Ishikawa (cell line): Measurements from ENCODE around the gene DOK7.

Source experiments
- CEBPB ChIP-seq: IDR thresholded peaks from 2 replicates; pipeline ENCODE4 v1.6.1; 2012
- CREB1 ChIP-seq: IDR thresholded peaks from 2 replicates; pipeline ENCODE4 v1.6.1; 2012; ENCODE audit warnings: low read depth
- EGR1 ChIP-seq: IDR thresholded peaks from 2 replicates; pipeline ENCODE4 v1.6.1; 2012
- EP300 ChIP-seq: IDR thresholded peaks from 2 replicates; pipeline ENCODE4 v1.6.1; 2012; ENCODE audit warnings: borderline replicate concordance
- FOXM1 ChIP-seq: IDR thresholded peaks from 2 replicates; pipeline ENCODE4 v1.6.1; 2012; ENCODE audit warnings: low read depth, borderline replicate concordance
- NFIC ChIP-seq: IDR thresholded peaks from 2 replicates; pipeline ENCODE4 v1.6.1; 2012
- RAD21 ChIP-seq: IDR thresholded peaks from 2 replicates; pipeline ENCODE4 v1.6.1; 2012; ENCODE audit warnings: low read depth
- REST ChIP-seq: IDR thresholded peaks from 2 replicates; pipeline ENCODE4 v1.6.1; 2012; ENCODE audit warnings: low read depth, mild to moderate bottlenecking
- TAF1 ChIP-seq: IDR thresholded peaks from 2 replicates; pipeline ENCODE4 v1.6.1; 2012; ENCODE audit warnings: low read depth, mild to moderate bottlenecking
- TCF12 ChIP-seq: IDR thresholded peaks from 2 replicates; pipeline ENCODE4 v1.6.1; 2012; ENCODE audit warnings: low read depth
- TEAD4 ChIP-seq: IDR thresholded peaks from 2 replicates; pipeline ENCODE4 v1.6.1; 2012
- USF1 ChIP-seq: IDR thresholded peaks from 2 replicates; pipeline ENCODE4 v1.6.1; 2012
- YY1 ChIP-seq: IDR thresholded peaks from 2 replicates; pipeline ENCODE4 v1.6.1; 2012; ENCODE audit warnings: low read depth
- ZBTB7A ChIP-seq: IDR thresholded peaks from 2 replicates; pipeline ENCODE4 v1.6.1; 2012; ENCODE audit warnings: low read depth
- TF ChIP-seq, protein P1 (sequence below): IDR thresholded peaks from 2 replicates; pipeline ENCODE4 v1.6.1; 2012

The DOK7 gene

DNA sequence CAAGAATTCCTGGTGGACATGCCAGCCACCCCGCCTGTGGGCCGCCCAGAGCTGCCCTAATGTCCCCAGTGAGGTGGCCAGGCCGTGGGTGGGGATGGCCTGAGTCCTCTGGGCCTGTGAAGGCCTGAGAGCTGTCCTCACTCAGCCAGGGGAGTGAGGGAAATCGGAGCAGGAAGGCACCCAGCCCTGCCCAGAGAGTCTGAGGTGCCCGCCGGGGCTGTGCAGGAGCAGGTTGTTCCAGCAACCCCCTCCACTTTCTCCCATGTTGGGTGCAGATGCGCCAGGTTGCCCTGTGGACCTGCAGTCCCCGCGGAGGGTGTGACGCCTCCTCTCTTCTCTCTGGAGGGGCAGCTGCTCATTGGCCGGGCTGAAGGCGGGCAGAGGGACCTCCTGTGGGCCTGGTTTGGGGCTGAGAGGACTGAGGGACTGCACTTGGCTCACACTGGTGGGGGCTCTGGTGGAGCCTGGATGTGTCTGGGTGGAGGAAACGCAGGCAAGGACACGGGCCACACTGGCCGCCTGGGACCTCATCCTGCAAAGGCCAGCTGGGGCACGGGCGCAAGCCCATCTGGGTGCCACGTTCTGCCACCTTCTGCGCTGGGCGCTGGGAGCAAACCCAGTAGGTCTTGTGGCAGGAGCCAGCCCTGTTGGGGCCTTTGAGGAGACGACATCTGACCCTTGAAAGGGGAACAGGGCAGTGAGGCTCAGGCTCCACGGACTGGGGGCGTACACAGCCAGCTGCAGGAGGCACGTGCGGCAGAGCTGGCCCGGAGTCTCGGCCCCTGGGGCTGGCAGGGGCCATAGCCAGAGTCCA, 14.0 kb downstream of the DOK7 start:
- TF ChIP-seq CREB1 (no peak), EGR1 (no peak), ZBTB7A (no peak), TAF1 (no peak), REST (no peak), NFIC (no peak), FOXM1 (no peak), TCF12 (no peak), TEAD4 (no peak), USF1 (no peak), EP300 (no peak), CEBPB (no peak), RAD21 (no peak), YY1 (no peak)
- TF ChIP-seq, protein P1, sequence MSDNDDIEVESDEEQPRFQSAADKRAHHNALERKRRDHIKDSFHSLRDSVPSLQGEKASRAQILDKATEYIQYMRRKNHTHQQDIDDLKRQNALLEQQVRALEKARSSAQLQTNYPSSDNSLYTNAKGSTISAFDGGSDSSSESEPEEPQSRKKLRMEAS = no peak; the same call in none of the 2 replicates

GRCh38 chr4:3477750-3478430, 14.8 kb downstream of the DOK7 start:
- TF ChIP-seq CREB1 (no peak), REST (no peak), EP300 (peak; percentile 54; the same call in 1 of the 2 replicates), RAD21 (no peak), YY1 (no peak), TEAD4 (peak; percentile 76), TCF12 (peak; percentile 64), ZBTB7A (peak; percentile 92), NFIC (peak; percentile 72; the same call in 1 of the 2 replicates), EGR1 (no peak), TAF1 (no peak), CEBPB (no peak), FOXM1 (no peak), USF1 (no peak)
- TF ChIP-seq, protein P1 = peak; percentile 40

DNA sequence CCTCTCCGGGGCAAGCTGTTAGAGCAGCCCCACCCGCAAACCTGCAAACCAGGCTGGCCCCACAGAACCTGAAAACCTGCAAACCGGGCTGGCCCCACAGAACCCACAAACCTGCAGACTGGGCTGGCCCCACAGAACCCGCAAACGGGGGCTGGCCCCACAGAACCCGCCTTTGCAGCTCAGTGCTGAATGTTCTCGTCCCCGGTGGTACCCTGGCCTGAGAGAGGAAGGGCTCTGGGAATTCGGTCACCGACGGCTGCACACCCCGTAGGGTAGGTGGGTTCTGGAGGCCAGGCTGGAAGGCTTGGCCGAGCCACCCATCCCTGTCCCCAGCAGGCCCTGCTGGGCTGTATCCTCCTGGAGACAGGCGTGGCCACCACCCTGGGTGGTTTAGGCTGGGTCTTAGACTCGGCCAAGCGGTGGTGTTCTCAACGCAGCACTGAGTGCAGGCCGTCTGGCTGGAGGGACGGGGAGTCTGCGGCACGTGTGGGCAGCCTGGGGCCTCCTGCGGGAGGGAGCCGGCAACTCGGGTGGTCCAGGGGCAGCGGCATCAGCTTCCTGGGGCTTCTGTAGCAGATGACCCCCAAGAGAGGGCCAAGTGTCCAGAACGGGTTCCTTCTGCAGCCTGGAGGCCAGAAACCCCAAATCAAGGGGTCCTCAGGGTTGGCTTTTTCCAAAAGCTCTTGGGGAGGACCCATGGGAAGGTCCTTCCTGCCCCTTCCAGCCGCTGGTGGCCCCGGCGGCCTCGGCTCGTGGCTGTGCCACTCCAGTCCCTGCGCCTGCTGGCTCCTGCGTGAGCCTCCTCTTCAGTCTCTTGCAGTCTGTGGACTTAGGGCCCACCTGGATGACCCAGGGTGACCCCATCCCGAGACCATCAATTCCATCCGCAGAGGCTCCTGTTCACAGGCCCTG, 15.6 kb downstream of the DOK7 start:
- no peak for TF ChIP-seq USF1

DNA sequence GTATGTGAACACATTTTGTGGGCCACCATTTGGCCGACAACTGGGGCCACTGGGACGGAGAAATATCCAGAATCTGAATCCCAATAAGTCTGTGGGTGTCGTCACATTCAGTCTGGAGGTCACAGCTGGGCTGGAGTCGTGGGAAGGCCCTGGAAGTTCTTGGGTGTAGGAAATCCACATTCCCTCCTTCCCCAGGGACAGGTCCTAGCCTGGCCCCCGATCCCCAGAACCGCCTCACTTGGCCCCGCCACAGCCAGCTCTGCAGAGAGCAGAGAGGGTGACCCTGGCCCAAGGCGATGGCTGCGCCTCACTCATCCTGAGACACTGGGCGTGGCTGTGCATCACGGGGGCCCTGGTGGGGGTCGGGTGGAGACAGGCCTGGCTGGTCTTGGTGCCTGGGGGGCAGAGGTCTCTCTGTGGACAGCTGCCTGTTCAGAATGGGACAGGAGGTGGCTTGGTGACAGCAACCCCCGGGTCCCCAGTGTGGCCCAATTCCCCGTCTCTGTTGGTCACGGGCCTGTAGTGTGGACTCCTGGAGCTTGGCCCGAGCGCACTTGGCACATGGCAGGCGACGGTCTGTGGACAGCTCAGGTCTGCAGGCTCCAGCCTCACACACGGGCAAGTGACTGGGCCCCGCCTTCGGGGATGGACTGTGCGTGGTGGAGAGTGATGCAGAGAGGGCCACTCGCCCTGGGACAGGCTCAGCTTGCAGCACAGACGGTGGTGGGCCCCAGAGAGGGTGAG, 16.4 kb downstream of the DOK7 start:
- TF ChIP-seq USF1 (no peak), TCF12 (no peak), ZBTB7A (0 out of 2 replicates have a peak, but pooled peaks have one; percentile 27), REST (no peak), TAF1 (0 out of 2 replicates have a peak, but pooled peaks have one; percentile 25)
